HepG2 (cell line): Measurements from ENCODE around the gene VTN. TPM values are rescaled to one million over a fixed set of nuclear protein-coding genes. Genes with fewer than 3 reads are reported as not detected.

Source experiments
- CHD4 ChIP-seq: fragments of 200-600 bp; sonication (generic); IDR thresholded peaks from 2 replicates; pipeline ENCODE4 v1.7.0; 2017; ENCODE audit warnings: mild to moderate bottlenecking, low read length, borderline replicate concordance
- IKZF4 ChIP-seq: sonication (generic); formaldehyde crosslinking; IDR thresholded peaks from 2 replicates; pipeline ENCODE4 v1.5.1; 2020; ENCODE audit warnings: borderline replicate concordance, mild to moderate bottlenecking, low read depth, missing genetic modification reagents; ENCODE audit errors: not compliant biosample characterization
- IRX3 ChIP-seq: sonication (generic); formaldehyde crosslinking; IDR thresholded peaks from 2 replicates; pipeline ENCODE4 v1.8.1; 2023; ENCODE audit warnings: mild to moderate bottlenecking, low read depth, missing genetic modification reagents, borderline replicate concordance
- MLLT10 ChIP-seq: sonication (generic); formaldehyde crosslinking; IDR thresholded peaks from 2 replicates; pipeline ENCODE4 v1.4.0; 2020; ENCODE audit warnings: missing genetic modification reagents
- NR3C1 ChIP-seq: sonication (generic); formaldehyde crosslinking; IDR thresholded peaks from 2 replicates; pipeline ENCODE4 v1.4.0; 2020; ENCODE audit warnings: missing genetic modification reagents
- NRL ChIP-seq: sonication (generic); formaldehyde crosslinking; IDR thresholded peaks from 2 replicates; pipeline ENCODE4 v1.5.0; 2020; ENCODE audit warnings: missing genetic modification reagents, mild to moderate bottlenecking, moderate library complexity, borderline replicate concordance
- SALL1 ChIP-seq: sonication (generic); formaldehyde crosslinking; IDR thresholded peaks from 2 replicates; pipeline ENCODE4 v1.8.0; 2022; ENCODE audit warnings: mild to moderate bottlenecking, missing genetic modification reagents
- SRY ChIP-seq: sonication (generic); formaldehyde crosslinking; IDR thresholded peaks from 2 replicates; pipeline ENCODE4 v1.8.0; 2022; ENCODE audit warnings: mild to moderate bottlenecking, missing genetic modification reagents
- ZBTB42 ChIP-seq: sonication (generic); formaldehyde crosslinking; IDR thresholded peaks from 2 replicates; pipeline ENCODE4 v1.5.0; 2020; ENCODE audit warnings: mild to moderate bottlenecking, missing genetic modification reagents
- ZNF33B ChIP-seq: sonication (generic); formaldehyde crosslinking; IDR thresholded peaks from 2 replicates; pipeline ENCODE4 v1.5.1; 2020; ENCODE audit warnings: mild to moderate bottlenecking, missing genetic modification reagents
- ZNF546 ChIP-seq: sonication (generic); formaldehyde crosslinking; conservative IDR thresholded peaks from 2 replicates; pipeline ENCODE4 v1.8.1; 2023; ENCODE audit warnings: mild to moderate bottlenecking, missing genetic modification reagents
- ZNF616 ChIP-seq: sonication (generic); formaldehyde crosslinking; IDR thresholded peaks from 2 replicates; pipeline ENCODE4 v1.5.0; 2020; ENCODE audit warnings: low read depth, mild to moderate bottlenecking, missing genetic modification reagents
- ZNF761 ChIP-seq: sonication (generic); formaldehyde crosslinking; conservative IDR thresholded peaks from 2 replicates; pipeline ENCODE4 v1.4.0; 2020; ENCODE audit warnings: mild to moderate bottlenecking, missing genetic modification reagents
- polyA plus RNA-seq, 8 experiments: library from polyadenylated mRNA; depleted of rRNA in 3 of 8; stranded (reverse) in 7 of 8; unstranded in 1 of 8; fragments of >200 nt; fragmentation: Illumina TruSeq in 4 of 8; extraction: Trizol in 4 of 8; gene quantifications; 2 replicates each; pipeline versions ENCODE4 v1.2.1 to v1.2.3, GENCODE V29; 2011 to 2016; ENCODE audit warnings: low read depth in 4 of 8, missing spikeins in 1 of 8, mixed read lengths in 1 of 8; ENCODE audit not compliant: insufficient read depth in 1 of 8
- total RNA-seq, 5 experiments: library from RNA; depleted of rRNA; stranded (reverse); fragments of >200 nt; fragmentation: Illumina TruSeq; extraction: Trizol; gene quantifications; 2 replicates each; pipeline ENCODE4 v1.2.3, GENCODE V29; 2016; ENCODE audit warnings: low read depth in 1 of 5
- TF ChIP-seq, protein P1 (sequence below): sonication (generic); formaldehyde crosslinking; IDR thresholded peaks from 2 replicates; pipeline ENCODE4 v1.5.0; 2020; ENCODE audit warnings: missing genetic modification reagents
- TF ChIP-seq, protein P2 (sequence below): sonication (generic); formaldehyde crosslinking; IDR thresholded peaks from 2 replicates; pipeline ENCODE4 v1.9.0; 2021; ENCODE audit warnings: missing genetic modification reagents, mild to moderate bottlenecking, borderline replicate concordance
- TF ChIP-seq, protein P3 (sequence below): sonication (generic); formaldehyde crosslinking; conservative IDR thresholded peaks from 2 replicates; pipeline ENCODE4 v1.5.0; 2020; ENCODE audit warnings: missing genetic modification reagents
- TF ChIP-seq, protein P4 (sequence below): sonication (generic); formaldehyde crosslinking; IDR thresholded peaks from 2 replicates; pipeline ENCODE4 v1.9.0; 2021; ENCODE audit warnings: missing genetic modification reagents, borderline replicate concordance
- TF ChIP-seq, protein P5 (sequence below): sonication (generic); formaldehyde crosslinking; IDR thresholded peaks from 2 replicates; pipeline ENCODE4 v1.4.0; 2020; ENCODE audit warnings: mild to moderate bottlenecking, low read depth, missing genetic modification reagents
- TF ChIP-seq, protein P6 (sequence below): IDR thresholded peaks from 2 replicates; pipeline ENCODE4 v1.6.1; 2018; ENCODE audit warnings: missing genetic modification reagents, mild to moderate bottlenecking, missing compliant biosample characterization
- TF ChIP-seq, protein P7 (sequence below): sonication (generic); formaldehyde crosslinking; IDR thresholded peaks from 2 replicates; pipeline ENCODE4 v1.4.0; 2020; ENCODE audit warnings: missing genetic modification reagents

Gene VTN
- total and polyA plus RNA-seq, 2 of the 13 experiments (the other 11 are each of a cell fraction or from before 2014, with no cell fraction given) = 108 to 131 TPM

DNA sequence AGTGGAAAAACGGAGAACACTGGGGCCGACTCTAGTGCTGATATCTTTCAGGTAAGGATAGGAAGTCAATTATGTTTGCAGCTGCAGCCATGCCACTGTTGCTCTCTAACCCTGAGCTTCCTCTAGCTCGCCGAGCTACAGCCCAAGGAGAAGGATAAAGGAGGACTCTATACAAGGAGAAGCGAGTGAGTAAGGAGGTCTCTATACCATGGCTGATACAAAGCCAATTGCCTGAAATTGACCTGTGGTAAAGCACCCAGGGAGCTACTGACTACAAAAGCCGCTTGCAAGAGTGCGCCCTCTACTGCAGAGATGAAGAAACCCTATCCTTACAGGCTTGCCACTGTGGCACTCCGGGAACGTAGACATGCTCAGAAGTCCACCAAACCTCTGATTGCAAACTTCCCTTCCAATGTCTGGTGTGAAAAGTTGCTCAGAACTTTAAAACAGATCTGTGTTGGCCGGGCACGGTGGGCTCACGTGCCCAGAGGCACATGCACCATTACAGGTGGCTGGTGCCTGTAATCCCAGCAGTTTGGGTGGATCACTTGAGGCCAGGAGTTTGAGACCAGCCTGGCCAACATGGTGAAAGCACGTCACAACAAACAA is 46.7 kb upstream of the VTN start (continued):
- TF ChIP-seq, protein P1, sequence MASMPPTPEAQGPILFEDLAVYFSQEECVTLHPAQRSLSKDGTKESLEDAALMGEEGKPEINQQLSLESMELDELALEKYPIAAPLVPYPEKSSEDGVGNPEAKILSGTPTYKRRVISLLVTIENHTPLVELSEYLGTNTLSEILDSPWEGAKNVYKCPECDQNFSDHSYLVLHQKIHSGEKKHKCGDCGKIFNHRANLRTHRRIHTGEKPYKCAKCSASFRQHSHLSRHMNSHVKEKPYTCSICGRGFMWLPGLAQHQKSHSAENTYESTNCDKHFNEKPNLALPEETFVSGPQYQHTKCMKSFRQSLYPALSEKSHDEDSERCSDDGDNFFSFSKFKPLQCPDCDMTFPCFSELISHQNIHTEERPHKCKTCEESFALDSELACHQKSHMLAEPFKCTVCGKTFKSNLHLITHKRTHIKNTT (CRISPR knock-in tag) = no peak
- no peak for TF ChIP-seq ZNF761 (CRISPR knock-in tag)
- TF ChIP-seq, protein P2, sequence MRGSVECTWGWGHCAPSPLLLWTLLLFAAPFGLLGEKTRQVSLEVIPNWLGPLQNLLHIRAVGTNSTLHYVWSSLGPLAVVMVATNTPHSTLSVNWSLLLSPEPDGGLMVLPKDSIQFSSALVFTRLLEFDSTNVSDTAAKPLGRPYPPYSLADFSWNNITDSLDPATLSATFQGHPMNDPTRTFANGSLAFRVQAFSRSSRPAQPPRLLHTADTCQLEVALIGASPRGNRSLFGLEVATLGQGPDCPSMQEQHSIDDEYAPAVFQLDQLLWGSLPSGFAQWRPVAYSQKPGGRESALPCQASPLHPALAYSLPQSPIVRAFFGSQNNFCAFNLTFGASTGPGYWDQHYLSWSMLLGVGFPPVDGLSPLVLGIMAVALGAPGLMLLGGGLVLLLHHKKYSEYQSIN (CRISPR knock-in tag) = no peak
- no peak for TF ChIP-seq IKZF4 (CRISPR knock-in tag)
- no peak for TF ChIP-seq IRX3 (CRISPR knock-in tag)
- 0 out of 2 replicates have a peak, but pooled peaks have one; percentile 37 for TF ChIP-seq NRL (CRISPR knock-in tag)
- TF ChIP-seq, protein P3, sequence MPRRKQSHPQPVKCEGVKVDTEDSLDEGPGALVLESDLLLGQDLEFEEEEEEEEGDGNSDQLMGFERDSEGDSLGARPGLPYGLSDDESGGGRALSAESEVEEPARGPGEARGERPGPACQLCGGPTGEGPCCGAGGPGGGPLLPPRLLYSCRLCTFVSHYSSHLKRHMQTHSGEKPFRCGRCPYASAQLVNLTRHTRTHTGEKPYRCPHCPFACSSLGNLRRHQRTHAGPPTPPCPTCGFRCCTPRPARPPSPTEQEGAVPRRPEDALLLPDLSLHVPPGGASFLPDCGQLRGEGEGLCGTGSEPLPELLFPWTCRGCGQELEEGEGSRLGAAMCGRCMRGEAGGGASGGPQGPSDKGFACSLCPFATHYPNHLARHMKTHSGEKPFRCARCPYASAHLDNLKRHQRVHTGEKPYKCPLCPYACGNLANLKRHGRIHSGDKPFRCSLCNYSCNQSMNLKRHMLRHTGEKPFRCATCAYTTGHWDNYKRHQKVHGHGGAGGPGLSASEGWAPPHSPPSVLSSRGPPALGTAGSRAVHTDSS (CRISPR knock-in tag) = no peak
- no peak for TF ChIP-seq MLLT10 (CRISPR knock-in tag)
- TF ChIP-seq, protein P4, sequence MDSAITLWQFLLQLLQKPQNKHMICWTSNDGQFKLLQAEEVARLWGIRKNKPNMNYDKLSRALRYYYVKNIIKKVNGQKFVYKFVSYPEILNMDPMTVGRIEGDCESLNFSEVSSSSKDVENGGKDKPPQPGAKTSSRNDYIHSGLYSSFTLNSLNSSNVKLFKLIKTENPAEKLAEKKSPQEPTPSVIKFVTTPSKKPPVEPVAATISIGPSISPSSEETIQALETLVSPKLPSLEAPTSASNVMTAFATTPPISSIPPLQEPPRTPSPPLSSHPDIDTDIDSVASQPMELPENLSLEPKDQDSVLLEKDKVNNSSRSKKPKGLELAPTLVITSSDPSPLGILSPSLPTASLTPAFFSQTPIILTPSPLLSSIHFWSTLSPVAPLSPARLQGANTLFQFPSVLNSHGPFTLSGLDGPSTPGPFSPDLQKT (CRISPR knock-in tag) = no peak
- no peak for TF ChIP-seq ZBTB42 (CRISPR knock-in tag)
- TF ChIP-seq CHD4 = no peak
- no peak; the same call in 1 of the 2 replicates for TF ChIP-seq ZNF616 (CRISPR knock-in tag)
- TF ChIP-seq NR3C1 (CRISPR knock-in tag) = no peak
- TF ChIP-seq, protein P5, sequence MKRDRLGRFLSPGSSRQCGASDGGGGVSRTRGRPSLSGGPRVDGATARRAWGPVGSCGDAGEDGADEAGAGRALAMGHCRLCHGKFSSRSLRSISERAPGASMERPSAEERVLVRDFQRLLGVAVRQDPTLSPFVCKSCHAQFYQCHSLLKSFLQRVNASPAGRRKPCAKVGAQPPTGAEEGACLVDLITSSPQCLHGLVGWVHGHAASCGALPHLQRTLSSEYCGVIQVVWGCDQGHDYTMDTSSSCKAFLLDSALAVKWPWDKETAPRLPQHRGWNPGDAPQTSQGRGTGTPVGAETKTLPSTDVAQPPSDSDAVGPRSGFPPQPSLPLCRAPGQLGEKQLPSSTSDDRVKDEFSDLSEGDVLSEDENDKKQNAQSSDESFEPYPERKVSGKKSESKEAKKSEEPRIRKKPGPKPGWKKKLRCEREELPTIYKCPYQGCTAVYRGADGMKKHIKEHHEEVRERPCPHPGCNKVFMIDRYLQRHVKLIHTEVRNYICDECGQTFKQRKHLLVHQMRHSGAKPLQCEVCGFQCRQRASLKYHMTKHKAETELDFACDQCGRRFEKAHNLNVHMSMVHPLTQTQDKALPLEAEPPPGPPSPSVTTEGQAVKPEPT (CRISPR knock-in tag) = peak; percentile 49; the same call in 1 of the 2 replicates
- TF ChIP-seq, protein P6, sequence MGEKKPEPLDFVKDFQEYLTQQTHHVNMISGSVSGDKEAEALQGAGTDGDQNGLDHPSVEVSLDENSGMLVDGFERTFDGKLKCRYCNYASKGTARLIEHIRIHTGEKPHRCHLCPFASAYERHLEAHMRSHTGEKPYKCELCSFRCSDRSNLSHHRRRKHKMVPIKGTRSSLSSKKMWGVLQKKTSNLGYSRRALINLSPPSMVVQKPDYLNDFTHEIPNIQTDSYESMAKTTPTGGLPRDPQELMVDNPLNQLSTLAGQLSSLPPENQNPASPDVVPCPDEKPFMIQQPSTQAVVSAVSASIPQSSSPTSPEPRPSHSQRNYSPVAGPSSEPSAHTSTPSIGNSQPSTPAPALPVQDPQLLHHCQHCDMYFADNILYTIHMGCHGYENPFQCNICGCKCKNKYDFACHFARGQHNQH (CRISPR knock-in tag) = peak; percentile 65; the same call in 1 of the 2 replicates
- peak; percentile 74 for TF ChIP-seq SALL1
- TF ChIP-seq ZNF33B (CRISPR knock-in tag) = no peak
- TF ChIP-seq, protein P7, sequence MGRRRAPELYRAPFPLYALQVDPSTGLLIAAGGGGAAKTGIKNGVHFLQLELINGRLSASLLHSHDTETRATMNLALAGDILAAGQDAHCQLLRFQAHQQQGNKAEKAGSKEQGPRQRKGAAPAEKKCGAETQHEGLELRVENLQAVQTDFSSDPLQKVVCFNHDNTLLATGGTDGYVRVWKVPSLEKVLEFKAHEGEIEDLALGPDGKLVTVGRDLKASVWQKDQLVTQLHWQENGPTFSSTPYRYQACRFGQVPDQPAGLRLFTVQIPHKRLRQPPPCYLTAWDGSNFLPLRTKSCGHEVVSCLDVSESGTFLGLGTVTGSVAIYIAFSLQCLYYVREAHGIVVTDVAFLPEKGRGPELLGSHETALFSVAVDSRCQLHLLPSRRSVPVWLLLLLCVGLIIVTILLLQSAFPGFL (CRISPR knock-in tag) = no peak
- TF ChIP-seq ZNF546 = no peak
- TF ChIP-seq SRY (CRISPR knock-in tag) = no peak
